ENCODE measurements around the gene SCNN1B.
"Not testable (repeated sequence)": the region's sequence is repeated elsewhere in the genome, so short reads cannot be mapped to it uniquely, and the experiment has no call there.

SCNN1B gene

DNA sequence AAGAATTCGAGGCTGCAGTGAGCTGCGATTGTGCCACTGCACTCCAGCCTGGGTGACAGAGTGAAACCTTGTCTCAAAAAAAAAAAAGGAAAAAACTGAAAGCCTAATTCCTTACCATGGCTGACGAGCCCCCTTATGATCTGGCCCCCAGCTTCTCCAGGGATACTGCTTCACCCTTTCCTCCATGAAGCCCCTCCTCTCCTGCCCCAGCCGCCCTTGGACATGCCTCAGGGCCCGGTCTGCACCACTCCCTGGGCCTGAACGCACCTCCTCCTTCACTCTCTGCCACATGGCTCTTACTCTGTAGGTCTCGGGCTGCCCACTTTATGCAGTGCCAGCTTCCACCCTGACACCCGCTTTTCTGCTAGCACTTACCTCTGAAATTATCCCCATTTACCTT, 85.6 kb downstream of the SCNN1B start:
- Histone ChIP-seq H3K27ac (replicated peaks) (no peak overlapping the region), H3K4me3 (replicated peaks; ENCODE audit: insufficient read depth, low read length) (no peak overlapping the region), H3K27me3 (ENCODE audit: insufficient read depth, poor library complexity, severe bottlenecking) (no peaks in the 10 kb centered on the region)
- no peak for DNase-seq (ENCODE audit: low read depth in 1 of 2, low spot score in 1 of 2)
- no peak for TF ChIP-seq CTCF (IDR thresholded peaks at IDR 0.05; ENCODE audit: insufficient read depth, low read length)
- TF ChIP-seq GABPA (IDR thresholded peaks at IDR 0.05; ENCODE audit: low read depth) = no peak
- TF ChIP-seq SPI1 (IDR thresholded peaks at IDR 0.05; ENCODE audit: borderline replicate concordance, low read depth) = no peak
- TF ChIP-seq POLR2AphosphoS5 (IDR thresholded peaks at IDR 0.05; ENCODE audit: low read depth) = no peak
- no peak for TF ChIP-seq REST (IDR thresholded peaks at IDR 0.05; ENCODE audit: insufficient replicate concordance, low read depth)

DNA sequence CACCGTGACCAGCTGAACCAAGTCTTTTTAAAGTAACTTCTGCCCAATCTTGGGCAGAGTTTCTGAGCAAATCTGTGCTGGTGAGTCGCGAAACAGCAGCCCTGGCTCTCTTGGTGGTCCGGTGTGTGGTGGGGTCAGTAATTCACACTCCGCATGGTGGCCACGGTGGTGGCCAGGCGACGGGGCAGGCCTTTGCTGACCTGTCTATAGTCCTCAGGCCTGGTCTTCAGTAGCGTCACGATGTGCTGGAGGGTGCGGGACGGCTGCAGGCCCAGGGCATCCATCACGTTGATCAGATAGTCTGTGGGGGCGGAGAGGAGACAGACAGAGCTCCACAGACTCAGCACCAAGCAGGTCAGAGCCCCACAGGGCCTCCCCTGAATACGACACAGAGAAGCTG, 86.7 kb downstream of the SCNN1B start:
- TF ChIP-seq GABPA (IDR thresholded peaks at IDR 0.05; ENCODE audit: low read depth) (no peak), REST (IDR thresholded peaks at IDR 0.05; ENCODE audit: insufficient replicate concordance, low read depth) (no peak), CTCF (IDR thresholded peaks at IDR 0.05; ENCODE audit: insufficient read depth, low read length) (no peak), SPI1 (IDR thresholded peaks at IDR 0.05; ENCODE audit: borderline replicate concordance, low read depth) (no peak), POLR2AphosphoS5 (IDR thresholded peaks at IDR 0.05; ENCODE audit: low read depth) (no peak)
- no peak for DNase-seq (ENCODE audit: low read depth in 1 of 2, low spot score in 1 of 2)
- H3K4me3 ChIP-seq (replicated peaks; ENCODE audit: insufficient read depth, low read length) = no peak overlapping the region
- no peak overlapping the region for H3K27ac ChIP-seq (replicated peaks)
- H3K27me3 ChIP-seq (ENCODE audit: insufficient read depth, poor library complexity, severe bottlenecking) = no peaks in the 10 kb centered on the region

GRCh38 chr16:23389201-23389600, 87.1 kb downstream of the SCNN1B start:
- no peak for TF ChIP-seq GABPA (IDR thresholded peaks at IDR 0.05; ENCODE audit: low read depth)
- no peak for TF ChIP-seq CTCF (IDR thresholded peaks at IDR 0.05; ENCODE audit: insufficient read depth, low read length)
- TF ChIP-seq POLR2AphosphoS5 (IDR thresholded peaks at IDR 0.05; ENCODE audit: low read depth) = no peak
- TF ChIP-seq REST (IDR thresholded peaks at IDR 0.05; ENCODE audit: insufficient replicate concordance, low read depth) = no peak
- no peak for TF ChIP-seq SPI1 (IDR thresholded peaks at IDR 0.05; ENCODE audit: borderline replicate concordance, low read depth)
- no peak overlapping the region for H3K27ac ChIP-seq (replicated peaks)

DNA sequence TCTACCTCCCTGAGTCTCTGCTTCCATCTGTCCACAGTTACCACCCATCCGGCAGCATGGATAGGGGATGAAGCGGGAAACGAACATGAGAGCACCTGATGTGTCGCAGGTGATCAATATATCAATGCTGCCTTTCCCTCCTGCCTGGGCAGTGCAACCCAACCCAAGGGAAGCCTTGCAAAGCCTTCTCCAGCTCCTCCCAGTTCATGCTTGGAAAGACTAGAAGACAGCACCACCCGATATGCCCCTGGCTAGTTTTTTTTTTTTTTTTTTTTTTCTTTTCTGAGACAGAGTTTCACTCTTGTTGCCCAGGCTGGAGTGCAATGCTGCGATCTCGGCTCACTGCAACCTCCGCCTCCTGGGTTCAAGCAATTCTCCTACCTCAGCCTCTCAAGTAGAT, 87.8 kb downstream of the SCNN1B start:
- not testable (repeated sequence) for H3K27ac ChIP-seq (replicated peaks); H3K4me3 ChIP-seq (replicated peaks; ENCODE audit: insufficient read depth, low read length); H3K27me3 ChIP-seq (ENCODE audit: insufficient read depth, poor library complexity, severe bottlenecking); DNase-seq (ENCODE audit: low read depth in 1 of 2, low spot score in 1 of 2)

More at GRCh38 chr16:23389201-23389600, 87.1 kb downstream of the SCNN1B start:
- Histone ChIP-seq H3K27me3 (ENCODE audit: insufficient read depth, poor library complexity, severe bottlenecking) (no peaks in the 10 kb centered on the region), H3K4me3 (replicated peaks; ENCODE audit: insufficient read depth, low read length) (no peak overlapping the region)
- no peak for DNase-seq (ENCODE audit: low read depth in 1 of 2, low spot score in 1 of 2)
